Liver (tissue), 3 donors: ENCODE measurements around the gene MTHFD1L.

ENCODE experiments used
- GABPA ChIP-seq, 2 donors: IDR thresholded peaks in 1 of 2; conservative IDR thresholded peaks in 1 of 2; 2 replicates each; pipeline ENCODE4 v1.6.1; 2016; ENCODE audit warnings: antibody characterized with exemption in 2 of 2, mild to moderate bottlenecking in 1 of 2, moderate library complexity in 1 of 2
- JUND ChIP-seq, 2 donors: IDR thresholded peaks; 2 replicates each; pipeline ENCODE4 v1.6.1; 2016; ENCODE audit warnings: antibody characterized with exemption in 2 of 2
- RXRA ChIP-seq, 2 donors: IDR thresholded peaks; 2 replicates each; pipeline ENCODE4 v1.6.1; 2017 to 2018; ENCODE audit warnings: antibody characterized with exemption in 2 of 2, mild to moderate bottlenecking in 1 of 2
- TAF1 ChIP-seq: conservative IDR thresholded peaks from 2 replicates; pipeline ENCODE4 v1.6.1; 2016; ENCODE audit warnings: antibody characterized with exemption, mild to moderate bottlenecking
- YY1 ChIP-seq: IDR thresholded peaks from 2 replicates; pipeline ENCODE4 v1.6.1; 2016; ENCODE audit warnings: antibody characterized with exemption, mild to moderate bottlenecking
- TF ChIP-seq, protein P1 (sequence below): fragments of 150-350 bp; IDR thresholded peaks from 2 replicates; pipeline ENCODE4 v1.5.1; 2017; ENCODE audit warnings: improper control_type of control experiment, low read depth, low read length; ENCODE audit not compliant: missing input control
- donor health status: healthy.
- donor health status: healthy.

DNA sequence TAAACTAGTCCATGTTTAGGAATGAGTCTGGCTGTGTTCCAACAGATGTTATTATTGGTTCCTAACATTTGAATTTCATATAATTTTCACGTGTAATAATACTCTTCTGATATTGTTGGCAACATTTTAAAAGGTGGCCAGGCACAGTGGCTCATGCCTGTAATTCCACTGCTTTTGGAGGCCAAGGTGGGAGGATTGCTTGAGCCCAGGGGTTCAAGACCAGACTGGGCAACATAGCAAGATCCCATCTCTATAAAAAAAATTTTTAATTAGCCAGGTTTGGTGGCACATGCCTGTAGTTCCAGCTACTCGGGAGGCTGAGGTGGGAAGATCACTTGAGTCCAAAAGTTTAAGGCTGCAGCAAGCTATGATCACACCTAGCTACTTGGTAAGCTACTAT, 116.2 kb downstream of the MTHFD1L start:
- TF ChIP-seq, protein P1, sequence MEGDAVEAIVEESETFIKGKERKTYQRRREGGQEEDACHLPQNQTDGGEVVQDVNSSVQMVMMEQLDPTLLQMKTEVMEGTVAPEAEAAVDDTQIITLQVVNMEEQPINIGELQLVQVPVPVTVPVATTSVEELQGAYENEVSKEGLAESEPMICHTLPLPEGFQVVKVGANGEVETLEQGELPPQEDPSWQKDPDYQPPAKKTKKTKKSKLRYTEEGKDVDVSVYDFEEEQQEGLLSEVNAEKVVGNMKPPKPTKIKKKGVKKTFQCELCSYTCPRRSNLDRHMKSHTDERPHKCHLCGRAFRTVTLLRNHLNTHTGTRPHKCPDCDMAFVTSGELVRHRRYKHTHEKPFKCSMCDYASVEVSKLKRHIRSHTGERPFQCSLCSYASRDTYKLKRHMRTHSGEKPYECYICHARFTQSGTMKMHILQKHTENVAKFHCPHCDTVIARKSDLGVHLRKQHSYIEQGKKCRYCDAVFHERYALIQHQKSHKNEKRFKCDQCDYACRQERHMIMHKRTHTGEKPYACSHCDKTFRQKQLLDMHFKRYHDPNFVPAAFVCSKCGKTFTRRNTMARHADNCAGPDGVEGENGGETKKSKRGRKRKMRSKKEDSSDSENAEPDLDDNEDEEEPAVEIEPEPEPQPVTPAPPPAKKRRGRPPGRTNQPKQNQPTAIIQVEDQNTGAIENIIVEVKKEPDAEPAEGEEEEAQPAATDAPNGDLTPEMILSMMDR = no peak
- TF ChIP-seq JUND (IDR thresholded peaks at IDR 0.05) = no peak
- no peak for TF ChIP-seq TAF1
- TF ChIP-seq GABPA (IDR thresholded peaks at IDR 0.05 in 1 of 2, conservative IDR thresholded peaks at IDR 0.05 in 1 of 2) = no peak
- TF ChIP-seq YY1 = no peak
- no peak for TF ChIP-seq RXRA (IDR thresholded peaks at IDR 0.05)
